ENCODE results near the gene TNNC1.

DNA sequence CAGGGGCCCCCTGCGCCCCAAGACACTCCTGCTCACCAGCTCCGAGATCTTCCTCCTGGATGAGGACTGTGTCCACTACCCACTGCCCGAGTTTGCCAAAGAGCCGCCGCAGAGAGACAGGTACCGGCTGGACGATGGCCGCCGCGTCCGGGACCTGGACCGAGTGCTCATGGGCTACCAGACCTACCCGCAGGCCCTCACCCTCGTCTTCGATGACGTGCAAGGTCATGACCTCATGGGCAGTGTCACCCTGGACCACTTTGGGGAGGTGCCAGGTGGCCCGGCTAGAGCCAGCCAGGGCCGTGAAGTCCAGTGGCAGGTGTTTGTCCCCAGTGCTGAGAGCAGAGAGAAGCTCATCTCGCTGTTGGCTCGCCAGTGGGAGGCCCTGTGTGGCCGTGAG is 38.2 kb upstream of the TNNC1 start:
- no peak for TF ChIP-seq EZH2 (conservative IDR thresholded peaks at IDR 0.05; ENCODE audit: low read depth, low read length)
- TF ChIP-seq, protein P1, sequence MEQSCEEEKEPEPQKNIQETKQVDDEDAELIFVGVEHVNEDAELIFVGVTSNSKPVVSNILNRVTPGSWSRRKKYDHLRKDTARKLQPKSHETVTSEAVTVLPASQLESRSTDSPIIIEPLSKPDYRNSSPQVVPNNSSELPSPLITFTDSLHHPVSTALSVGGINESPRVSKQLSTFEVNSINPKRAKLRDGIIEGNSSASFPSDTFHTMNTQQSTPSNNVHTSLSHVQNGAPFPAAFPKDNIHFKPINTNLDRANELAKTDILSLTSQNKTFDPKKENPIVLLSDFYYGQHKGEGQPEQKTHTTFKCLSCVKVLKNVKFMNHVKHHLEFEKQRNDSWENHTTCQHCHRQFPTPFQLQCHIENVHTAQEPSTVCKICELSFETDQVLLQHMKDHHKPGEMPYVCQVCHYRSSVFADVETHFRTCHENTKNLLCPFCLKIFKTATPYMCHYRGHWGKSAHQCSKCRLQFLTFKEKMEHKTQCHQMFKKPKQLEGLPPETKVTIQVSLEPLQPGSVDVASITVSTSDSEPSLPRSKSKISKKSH (CRISPR knock-in tag; IDR thresholded peaks at IDR 0.05; ENCODE audit: borderline replicate concordance): no peak

Measured in HepG2 (cell line).